Skin of body (tissue), 2 donors: ENCODE results near the gene NTSR1. TPM values are rescaled to one million over a fixed set of nuclear protein-coding genes. Genes with fewer than 3 reads are reported as not detected.

Source experiments
- DNase-seq: peaks from one replicate; lab custom pipeline; 2025; lab: John Stamatoyannopoulos, UW
- total RNA-seq: library from RNA; depleted of rRNA; stranded (reverse); fragments of >200 nt; gene quantifications from one replicate; pipeline ENCODE4 v1.2.3, GENCODE V29; 2014

Gene NTSR1
- total RNA-seq, 1 donor from 2014 or later = 0.10 TPM

GRCh38 chr20:62724692-62725595 lies 16.3 kb downstream of the NTSR1 start:
- DNase-seq = no peak

GRCh38 chr20:62725596-62726268 lies 17.1 kb downstream of the NTSR1 start:
- DNase-seq = no peak

GRCh38 chr20:62726276-62726675 lies 17.6 kb downstream of the NTSR1 start:
- DNase-seq = no peak

GRCh38 chr20:62726716-62727583 lies 18.3 kb downstream of the NTSR1 start:
- DNase-seq = no peak

GRCh38 chr20:62727584-62728027 lies 19.0 kb downstream of the NTSR1 start:
- no peak for DNase-seq

- DNase-seq = no peak
These were observed 19.6 kb downstream of the NTSR1 start for GRCh38 chr20:62728028-62728780.

- no peak for DNase-seq
These were observed 20.2 kb downstream of the NTSR1 start for GRCh38 chr20:62728781-62729300.

- DNase-seq = no peak
These were observed 21.8 kb downstream of the NTSR1 start for GRCh38 chr20:62730481-62730880.

GRCh38 chr20:62732031-62732760 lies 23.6 kb downstream of the NTSR1 start:
- no peak for DNase-seq

GRCh38 chr20:62732842-62733525 lies 24.3 kb downstream of the NTSR1 start:
- no peak for DNase-seq

GRCh38 chr20:62733526-62733842 lies 24.8 kb downstream of the NTSR1 start:
- no peak for DNase-seq

- no peak for DNase-seq
These were observed 25.3 kb downstream of the NTSR1 start for GRCh38 chr20:62733891-62734290.

GRCh38 chr20:62734326-62734725 lies 25.7 kb downstream of the NTSR1 start:
- DNase-seq = no peak

- no peak for DNase-seq
These were observed 26.2 kb downstream of the NTSR1 start for GRCh38 chr20:62734881-62735280.

GRCh38 chr20:62735331-62735821 lies 26.7 kb downstream of the NTSR1 start:
- DNase-seq = no peak

GRCh38 chr20:62736026-62736406 lies 27.4 kb downstream of the NTSR1 start:
- DNase-seq = no peak

- DNase-seq = no peak
These were observed 27.9 kb downstream of the NTSR1 start for GRCh38 chr20:62736407-62737071.

- DNase-seq = no peak
These were observed 28.7 kb downstream of the NTSR1 start for GRCh38 chr20:62737271-62737811.
